ENCODE data around the gene OBP2B.
"Not testable (repeated sequence)": the region's sequence is repeated elsewhere in the genome, so short reads cannot be mapped to it uniquely, and the experiment has no call there.

GRCh38 chr9:133251221-133251620 lies 42.2 kb upstream of the OBP2B start:
- not testable (repeated sequence) for TF ChIP-seq FOSL2 (IDR thresholded peaks at IDR 0.05); FOSL2 (CRISPR knock-in tag; IDR thresholded peaks at IDR 0.05); POLR2A (IDR thresholded peaks at IDR 0.05; ENCODE audit: low read length); RNF2 (IDR thresholded peaks at IDR 0.05; ENCODE audit: borderline replicate concordance, low read depth); KDM5A (IDR thresholded peaks at IDR 0.05); REST (IDR thresholded peaks at IDR 0.05); SMC3 (IDR thresholded peaks at IDR 0.05); CHD4 (IDR thresholded peaks at IDR 0.05; ENCODE audit: borderline replicate concordance); SREBF2 (IDR thresholded peaks at IDR 0.05); EHMT2 (IDR thresholded peaks at IDR 0.05; ENCODE audit: low read depth); PBX3 (IDR thresholded peaks at IDR 0.05)
- TF ChIP-seq, protein P1, sequence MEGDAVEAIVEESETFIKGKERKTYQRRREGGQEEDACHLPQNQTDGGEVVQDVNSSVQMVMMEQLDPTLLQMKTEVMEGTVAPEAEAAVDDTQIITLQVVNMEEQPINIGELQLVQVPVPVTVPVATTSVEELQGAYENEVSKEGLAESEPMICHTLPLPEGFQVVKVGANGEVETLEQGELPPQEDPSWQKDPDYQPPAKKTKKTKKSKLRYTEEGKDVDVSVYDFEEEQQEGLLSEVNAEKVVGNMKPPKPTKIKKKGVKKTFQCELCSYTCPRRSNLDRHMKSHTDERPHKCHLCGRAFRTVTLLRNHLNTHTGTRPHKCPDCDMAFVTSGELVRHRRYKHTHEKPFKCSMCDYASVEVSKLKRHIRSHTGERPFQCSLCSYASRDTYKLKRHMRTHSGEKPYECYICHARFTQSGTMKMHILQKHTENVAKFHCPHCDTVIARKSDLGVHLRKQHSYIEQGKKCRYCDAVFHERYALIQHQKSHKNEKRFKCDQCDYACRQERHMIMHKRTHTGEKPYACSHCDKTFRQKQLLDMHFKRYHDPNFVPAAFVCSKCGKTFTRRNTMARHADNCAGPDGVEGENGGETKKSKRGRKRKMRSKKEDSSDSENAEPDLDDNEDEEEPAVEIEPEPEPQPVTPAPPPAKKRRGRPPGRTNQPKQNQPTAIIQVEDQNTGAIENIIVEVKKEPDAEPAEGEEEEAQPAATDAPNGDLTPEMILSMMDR (IDR thresholded peaks at IDR 0.05) = not testable (repeated sequence)
- TF ChIP-seq, protein P2, sequence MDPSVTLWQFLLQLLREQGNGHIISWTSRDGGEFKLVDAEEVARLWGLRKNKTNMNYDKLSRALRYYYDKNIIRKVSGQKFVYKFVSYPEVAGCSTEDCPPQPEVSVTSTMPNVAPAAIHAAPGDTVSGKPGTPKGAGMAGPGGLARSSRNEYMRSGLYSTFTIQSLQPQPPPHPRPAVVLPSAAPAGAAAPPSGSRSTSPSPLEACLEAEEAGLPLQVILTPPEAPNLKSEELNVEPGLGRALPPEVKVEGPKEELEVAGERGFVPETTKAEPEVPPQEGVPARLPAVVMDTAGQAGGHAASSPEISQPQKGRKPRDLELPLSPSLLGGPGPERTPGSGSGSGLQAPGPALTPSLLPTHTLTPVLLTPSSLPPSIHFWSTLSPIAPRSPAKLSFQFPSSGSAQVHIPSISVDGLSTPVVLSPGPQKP (IDR thresholded peaks at IDR 0.05; ENCODE audit: low read depth, low read length) = not testable (repeated sequence)
- TF ChIP-seq, protein P3, sequence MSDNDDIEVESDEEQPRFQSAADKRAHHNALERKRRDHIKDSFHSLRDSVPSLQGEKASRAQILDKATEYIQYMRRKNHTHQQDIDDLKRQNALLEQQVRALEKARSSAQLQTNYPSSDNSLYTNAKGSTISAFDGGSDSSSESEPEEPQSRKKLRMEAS (IDR thresholded peaks at IDR 0.05) = not testable (repeated sequence)
